Esophagus squamous epithelium (tissue), 4 donors: ENCODE data around the gene C10orf67.

Experiments
- CTCF ChIP-seq, 6 experiments: fragments of 450-650 bp in 4 of 6; fragments of 200-600 bp in 2 of 6; sonication (generic) in 2 of 6; IDR thresholded peaks; one replicate each; pipeline ENCODE4 v1.5.1; 2016 to 2019; ENCODE audit warnings: antibody characterized with exemption in 6 of 6, mild to moderate bottlenecking in 4 of 6, moderate library complexity in 4 of 6
- POLR2A ChIP-seq, 4 donors: fragments of 450-650 bp; IDR thresholded peaks; one replicate each; pipeline ENCODE4 v1.6.1; 2017; ENCODE audit warnings: antibody characterized with exemption in 4 of 4, mild to moderate bottlenecking in 4 of 4, moderate library complexity in 3 of 4

DNA sequence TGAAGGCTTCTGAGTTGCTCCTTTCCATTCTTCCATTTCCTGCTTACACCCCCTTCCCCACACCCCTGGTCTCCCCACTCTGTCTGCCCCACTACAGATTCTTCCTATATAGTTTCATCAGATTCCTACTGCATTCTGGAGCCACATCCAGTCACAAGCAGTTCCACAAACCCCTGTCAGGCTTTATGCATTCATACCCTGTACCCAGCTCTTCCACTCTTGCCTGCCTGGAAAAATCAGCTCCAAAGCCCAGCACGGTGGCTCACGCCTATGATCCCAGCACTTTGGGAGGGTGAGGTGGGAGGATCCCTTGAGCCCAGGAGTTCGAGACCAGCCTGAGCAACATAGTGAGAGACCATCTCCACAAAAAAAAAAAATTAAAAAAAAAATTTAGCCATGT lies 60.4 kb downstream of the C10orf67 start:
- TF ChIP-seq CTCF (IDR thresholded peaks at IDR 0.05) (no peak), POLR2A (IDR thresholded peaks at IDR 0.05) (no peak)
